ENCODE data around the gene GLIPR2. TPM values are rescaled to one million over a fixed set of nuclear protein-coding genes. Genes with fewer than 3 reads are reported as not detected.
"Not testable (repeated sequence)": the region's sequence is repeated elsewhere in the genome, so short reads cannot be mapped to it uniquely, and the experiment has no call there.

The GLIPR2 gene
- polyA plus RNA-seq, 1 donor from 2014 or later, result 8.0 TPM

DNA sequence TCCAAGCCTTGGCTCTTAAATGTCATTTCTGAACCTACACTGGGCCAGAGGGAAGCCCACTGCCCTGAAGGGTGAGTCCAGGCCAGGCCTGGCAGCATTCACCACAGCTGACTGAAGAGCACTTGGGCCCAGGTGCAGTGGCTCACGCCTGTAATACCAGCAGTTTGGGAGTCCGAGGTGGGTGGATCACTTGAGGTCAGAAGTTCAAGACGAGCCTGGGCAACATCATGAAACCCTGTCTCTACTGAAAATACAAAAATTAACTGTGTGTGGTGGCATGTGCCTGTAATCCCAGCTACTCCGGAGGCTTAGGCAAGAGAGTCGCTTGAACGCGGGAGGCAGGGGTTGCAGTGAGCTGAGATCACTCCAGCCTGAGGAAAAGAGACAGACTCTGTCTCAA, 37.7 kb downstream of the GLIPR2 start:
- H3K79me2 ChIP-seq (replicated peaks; ENCODE audit: insufficient read depth, low read length), result no peaks in the 10 kb centered on the region
- H3K4me2 ChIP-seq (ENCODE audit: low read length), result no peak overlapping the region
- H3K9me2 ChIP-seq (ENCODE audit: insufficient read depth, low read length), result no peaks in the 10 kb centered on the region
- no peak overlapping the region for H2AFZ ChIP-seq (ENCODE audit: low read depth, low read length)
- no peak for TF ChIP-seq POLR2AphosphoS5 (IDR thresholded peaks at IDR 0.05)
- TF ChIP-seq EP300 (conservative IDR thresholded peaks at IDR 0.05; ENCODE audit: poor library complexity, severe bottlenecking), result no peak
- no peak for TF ChIP-seq RAD21 (conservative IDR thresholded peaks at IDR 0.05)
- no peak for TF ChIP-seq MXI1 (conservative IDR thresholded peaks at IDR 0.05; ENCODE audit: poor library complexity, severe bottlenecking)
- H3F3A ChIP-seq (ENCODE audit: insufficient read depth, low read length, poor library complexity, severe bottlenecking), result no peaks in the 10 kb centered on the region
- no peaks in the 10 kb centered on the region for H3K36me3 ChIP-seq (ENCODE audit: insufficient read depth, low read length)
- H3K27ac ChIP-seq (ENCODE audit: low read length), result no peak overlapping the region
- no peak overlapping the region for H3K9ac ChIP-seq (ENCODE audit: low read length)
- no peaks in the 10 kb centered on the region for H3K9me3 ChIP-seq (ENCODE audit: low read length)
- no peaks in the 10 kb centered on the region for H3K27me3 ChIP-seq (ENCODE audit: insufficient read depth, low read depth, low read length)
- H3K4me3 ChIP-seq (ENCODE audit: low read length), result no peak overlapping the region
- H4K20me1 ChIP-seq (ENCODE audit: insufficient read depth), result no peaks in the 10 kb centered on the region

DNA sequence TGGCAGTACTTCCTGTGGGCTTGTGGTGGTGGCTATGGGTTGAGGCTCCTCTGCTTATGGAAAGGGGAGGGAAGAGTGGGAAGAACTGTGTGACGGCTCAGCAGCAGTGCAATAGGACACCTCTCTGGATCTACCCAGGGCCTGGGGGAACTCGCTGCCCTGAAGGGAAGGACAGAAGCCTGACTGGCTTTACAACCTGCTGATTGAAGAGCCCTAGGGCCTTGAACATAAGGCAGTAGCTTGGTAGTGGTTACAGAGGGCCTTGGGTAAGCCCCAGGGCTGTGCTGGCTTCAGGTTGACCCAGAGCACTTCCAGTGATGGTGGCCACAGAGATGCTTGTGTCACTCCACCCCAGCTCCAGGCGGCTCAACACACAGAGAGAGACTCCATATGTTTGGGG, 38.2 kb downstream of the GLIPR2 start:
- Histone ChIP-seq H3K9me3 (ENCODE audit: low read length) (no peaks in the 10 kb centered on the region), H2AFZ (ENCODE audit: low read depth, low read length) (no peak overlapping the region), H3K27me3 (ENCODE audit: insufficient read depth, low read depth, low read length) (no peaks in the 10 kb centered on the region), H3K9ac (ENCODE audit: low read length) (no peak overlapping the region), H3K4me3 (ENCODE audit: low read length) (no peak overlapping the region), H3K9me2 (ENCODE audit: insufficient read depth, low read length) (no peaks in the 10 kb centered on the region), H3K27ac (ENCODE audit: low read length) (no peak overlapping the region), H3F3A (ENCODE audit: insufficient read depth, low read length, poor library complexity, severe bottlenecking) (no peaks in the 10 kb centered on the region), H3K79me2 (replicated peaks; ENCODE audit: insufficient read depth, low read length) (no peaks in the 10 kb centered on the region), H3K36me3 (ENCODE audit: insufficient read depth, low read length) (no peaks in the 10 kb centered on the region), H4K20me1 (ENCODE audit: insufficient read depth) (no peaks in the 10 kb centered on the region), H3K4me2 (ENCODE audit: low read length) (no peak overlapping the region)
- TF ChIP-seq, protein P1, sequence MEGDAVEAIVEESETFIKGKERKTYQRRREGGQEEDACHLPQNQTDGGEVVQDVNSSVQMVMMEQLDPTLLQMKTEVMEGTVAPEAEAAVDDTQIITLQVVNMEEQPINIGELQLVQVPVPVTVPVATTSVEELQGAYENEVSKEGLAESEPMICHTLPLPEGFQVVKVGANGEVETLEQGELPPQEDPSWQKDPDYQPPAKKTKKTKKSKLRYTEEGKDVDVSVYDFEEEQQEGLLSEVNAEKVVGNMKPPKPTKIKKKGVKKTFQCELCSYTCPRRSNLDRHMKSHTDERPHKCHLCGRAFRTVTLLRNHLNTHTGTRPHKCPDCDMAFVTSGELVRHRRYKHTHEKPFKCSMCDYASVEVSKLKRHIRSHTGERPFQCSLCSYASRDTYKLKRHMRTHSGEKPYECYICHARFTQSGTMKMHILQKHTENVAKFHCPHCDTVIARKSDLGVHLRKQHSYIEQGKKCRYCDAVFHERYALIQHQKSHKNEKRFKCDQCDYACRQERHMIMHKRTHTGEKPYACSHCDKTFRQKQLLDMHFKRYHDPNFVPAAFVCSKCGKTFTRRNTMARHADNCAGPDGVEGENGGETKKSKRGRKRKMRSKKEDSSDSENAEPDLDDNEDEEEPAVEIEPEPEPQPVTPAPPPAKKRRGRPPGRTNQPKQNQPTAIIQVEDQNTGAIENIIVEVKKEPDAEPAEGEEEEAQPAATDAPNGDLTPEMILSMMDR (IDR thresholded peaks at IDR 0.05; ENCODE audit: poor library complexity, severe bottlenecking), result no peak

DNA sequence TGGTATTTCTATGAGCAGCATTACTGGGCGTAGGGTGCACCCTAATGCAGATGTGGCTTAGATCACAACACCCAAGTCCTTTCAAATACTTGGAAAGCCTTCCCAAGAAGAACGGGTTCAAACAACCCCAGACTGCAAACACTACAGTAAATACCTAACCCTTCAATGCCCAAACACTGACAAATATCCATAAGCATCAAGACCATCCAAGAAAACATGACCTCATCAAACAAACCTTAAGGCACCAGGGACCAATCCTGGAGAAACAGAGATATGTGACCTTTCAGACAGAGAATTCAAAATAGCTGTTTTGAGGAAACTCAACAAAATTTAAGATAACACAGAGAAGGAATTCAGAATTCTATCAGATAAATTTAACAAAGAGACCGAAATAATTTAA, 38.7 kb downstream of the GLIPR2 start:
- H3K36me3 ChIP-seq (ENCODE audit: insufficient read depth, low read length); H3K79me2 ChIP-seq (replicated peaks; ENCODE audit: insufficient read depth, low read length); H3K9me2 ChIP-seq (ENCODE audit: insufficient read depth, low read length); H2AFZ ChIP-seq (ENCODE audit: low read depth, low read length); H3K4me2 ChIP-seq (ENCODE audit: low read length); H3K9ac ChIP-seq (ENCODE audit: low read length); H4K20me1 ChIP-seq (ENCODE audit: insufficient read depth); H3K27ac ChIP-seq (ENCODE audit: low read length); H3K27me3 ChIP-seq (ENCODE audit: insufficient read depth, low read depth, low read length); H3K9me3 ChIP-seq (ENCODE audit: low read length); H3F3A ChIP-seq (ENCODE audit: insufficient read depth, low read length, poor library complexity, severe bottlenecking); H3K4me3 ChIP-seq (ENCODE audit: low read length): not testable (repeated sequence)

DNA sequence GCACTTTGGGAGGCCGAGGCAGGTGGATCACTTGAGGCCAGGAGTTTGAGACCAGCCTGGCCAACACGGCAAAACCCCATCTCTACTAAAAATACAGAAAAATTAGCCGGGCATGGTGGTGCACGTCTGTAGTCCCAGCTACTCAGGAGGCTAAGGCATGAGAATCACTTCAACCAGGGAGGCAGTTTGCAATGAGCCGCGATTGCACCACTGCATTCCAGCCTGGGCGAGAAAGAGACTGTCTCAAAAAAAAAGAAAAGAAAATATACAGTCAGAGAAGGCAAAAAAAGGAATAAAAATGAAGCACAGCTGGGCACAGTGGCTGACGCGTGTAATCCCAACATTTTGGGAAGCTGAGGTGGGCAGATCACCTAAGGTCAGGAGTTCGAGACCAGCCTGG, 40.0 kb downstream of the GLIPR2 start:
- H3K9me3 ChIP-seq (ENCODE audit: low read length); H3K36me3 ChIP-seq (ENCODE audit: insufficient read depth, low read length); H3K79me2 ChIP-seq (replicated peaks; ENCODE audit: insufficient read depth, low read length): not testable (repeated sequence)

More for the DNA sequence above, 40.0 kb downstream of the GLIPR2 start:
- not testable (repeated sequence) for H3K9me2 ChIP-seq (ENCODE audit: insufficient read depth, low read length); H3K27me3 ChIP-seq (ENCODE audit: insufficient read depth, low read depth, low read length); H3K4me3 ChIP-seq (ENCODE audit: low read length); H3K4me2 ChIP-seq (ENCODE audit: low read length); H3K9ac ChIP-seq (ENCODE audit: low read length); H2AFZ ChIP-seq (ENCODE audit: low read depth, low read length); H4K20me1 ChIP-seq (ENCODE audit: insufficient read depth); H3F3A ChIP-seq (ENCODE audit: insufficient read depth, low read length, poor library complexity, severe bottlenecking); H3K27ac ChIP-seq (ENCODE audit: low read length)

All from neural cell (in vitro differentiated cells).